ENCODE results near the gene PLK2. TPM values are rescaled to one million over a fixed set of nuclear protein-coding genes. Genes with fewer than 3 reads are reported as not detected.
A peak's percentile ranks its signal among the peaks of the same experiment; 100 is the strongest.

Gene PLK2
- total RNA-seq, 6 experiments from 2014 or later: 9.3 to 54.7 (median 22.8) TPM

DNA sequence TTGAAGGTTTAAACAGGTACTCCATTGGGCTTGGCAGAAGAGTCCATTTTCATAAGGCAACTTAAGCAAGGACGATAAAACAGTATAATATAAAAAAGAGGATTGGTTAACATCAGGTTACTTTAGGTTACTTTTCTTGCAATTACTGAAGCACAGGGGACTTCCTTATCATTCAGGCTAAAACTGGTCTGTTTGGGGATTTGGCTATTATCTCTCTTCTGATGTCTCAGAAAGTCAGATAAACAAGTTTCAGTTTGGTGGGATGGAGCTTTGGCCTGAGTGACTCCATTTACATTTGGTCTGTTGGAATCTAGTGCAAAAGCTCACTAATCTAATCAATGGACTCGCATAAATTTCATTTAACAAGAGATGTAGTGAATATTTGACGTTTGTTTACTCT lies 39.3 kb upstream of the PLK2 start:
- Histone ChIP-seq H3K27ac (no peak overlapping the region), H3K4me3 (no peak overlapping the region), H3K36me3 (no peaks in the 10 kb centered on the region), H3K27me3 (no peaks in the 10 kb centered on the region), H3K9me3 (no peaks in the 10 kb centered on the region), H3K4me1 (no peaks in the 10 kb centered on the region)
- WGBS (ENCODE audit: insufficient coverage, low coverage, low lambda C conversion rate, missing lambda C conversion rate): 44% methylated on average over 3 of the region's 3 CpGs
- TF ChIP-seq POLR2A (IDR thresholded peaks at IDR 0.05): no peak
- TF ChIP-seq, protein P1, sequence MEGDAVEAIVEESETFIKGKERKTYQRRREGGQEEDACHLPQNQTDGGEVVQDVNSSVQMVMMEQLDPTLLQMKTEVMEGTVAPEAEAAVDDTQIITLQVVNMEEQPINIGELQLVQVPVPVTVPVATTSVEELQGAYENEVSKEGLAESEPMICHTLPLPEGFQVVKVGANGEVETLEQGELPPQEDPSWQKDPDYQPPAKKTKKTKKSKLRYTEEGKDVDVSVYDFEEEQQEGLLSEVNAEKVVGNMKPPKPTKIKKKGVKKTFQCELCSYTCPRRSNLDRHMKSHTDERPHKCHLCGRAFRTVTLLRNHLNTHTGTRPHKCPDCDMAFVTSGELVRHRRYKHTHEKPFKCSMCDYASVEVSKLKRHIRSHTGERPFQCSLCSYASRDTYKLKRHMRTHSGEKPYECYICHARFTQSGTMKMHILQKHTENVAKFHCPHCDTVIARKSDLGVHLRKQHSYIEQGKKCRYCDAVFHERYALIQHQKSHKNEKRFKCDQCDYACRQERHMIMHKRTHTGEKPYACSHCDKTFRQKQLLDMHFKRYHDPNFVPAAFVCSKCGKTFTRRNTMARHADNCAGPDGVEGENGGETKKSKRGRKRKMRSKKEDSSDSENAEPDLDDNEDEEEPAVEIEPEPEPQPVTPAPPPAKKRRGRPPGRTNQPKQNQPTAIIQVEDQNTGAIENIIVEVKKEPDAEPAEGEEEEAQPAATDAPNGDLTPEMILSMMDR (IDR thresholded peaks at IDR 0.05): no peak
- intact Hi-C loops (cut with DNase I): loop anchor here in 1 of 2 donors (10.0 kb wide), 1 partner anchor 316 kb away; no protein-coding TSS in a partner anchor
- ATAC-seq (no peak), DNase-seq (no peak)

DNA sequence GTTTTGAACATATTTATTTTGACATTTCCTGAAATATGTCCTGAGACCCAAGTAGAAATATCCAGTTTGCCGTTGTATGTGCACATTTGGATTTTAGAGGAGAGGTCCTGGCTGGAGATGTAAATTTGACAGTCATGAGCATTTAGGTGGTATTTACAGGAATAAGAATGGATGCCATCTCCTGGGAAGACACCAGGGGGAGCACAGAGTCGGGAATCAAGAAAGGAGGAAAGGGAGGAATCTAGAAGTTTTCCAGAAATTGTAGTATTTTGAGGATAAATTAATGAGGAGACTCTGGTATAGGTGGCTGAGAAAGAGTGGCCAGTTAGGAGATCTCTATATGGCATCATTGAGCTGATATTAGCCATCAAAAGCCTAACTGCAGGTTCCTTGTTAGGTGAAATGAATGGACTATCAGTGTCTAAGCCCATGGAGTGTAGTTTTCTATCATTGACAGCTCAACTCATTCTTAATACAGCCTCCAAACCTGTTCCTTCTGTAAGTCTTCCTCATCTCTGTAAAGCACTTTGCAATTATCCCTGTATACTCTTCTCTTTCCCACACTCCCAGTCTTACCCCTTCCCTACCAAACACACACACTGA lies 38.6 kb upstream of the PLK2 start:
- no peak for TF ChIP-seq POLR2A (IDR thresholded peaks at IDR 0.05)
- TF ChIP-seq, protein P1 (IDR thresholded peaks at IDR 0.05): peak; percentile 74 to 92 (median 78)
- Histone ChIP-seq H3K36me3 (no peaks in the 10 kb centered on the region), H3K9me3 (no peaks in the 10 kb centered on the region), H3K4me1 (no peaks in the 10 kb centered on the region), H3K27ac (no peak overlapping the region), H3K27me3 (no peaks in the 10 kb centered on the region), H3K4me3 (no peak overlapping the region)
- 8% methylated on average over 2 of the region's 2 CpGs for WGBS (ENCODE audit: insufficient coverage, low coverage, low lambda C conversion rate, missing lambda C conversion rate)
- ATAC-seq: peak; percentile 68 to 78 (median 75)
- DNase-seq: no peak
- intact Hi-C loops (cut with DNase I): loop anchor here in 1 of 2 donors (10.0 kb wide), 1 partner anchor 316 kb away; no protein-coding TSS in a partner anchor

DNA sequence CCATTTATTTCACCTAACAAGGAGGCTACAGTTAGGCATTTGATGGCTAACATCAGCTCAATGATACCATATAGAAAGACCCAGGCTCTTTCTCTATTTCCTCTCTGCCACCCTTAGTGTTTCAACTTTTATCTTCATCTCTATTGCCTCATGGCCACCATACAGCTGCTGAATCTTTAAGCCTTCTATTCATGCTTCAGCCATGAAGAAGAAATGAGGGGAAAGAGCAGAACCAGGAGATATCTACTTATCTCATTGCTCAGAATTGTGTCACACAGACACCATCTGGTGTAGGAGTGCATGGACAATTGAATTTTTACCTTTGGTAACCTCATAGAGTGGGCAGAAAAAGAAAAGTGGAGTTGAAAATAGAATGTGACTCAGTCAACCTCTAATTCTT lies 38.0 kb upstream of the PLK2 start:
- intact Hi-C loops (cut with DNase I): loop anchor here in 1 of 2 donors (10.0 kb wide), 1 partner anchor 317 kb away; no protein-coding TSS in a partner anchor
- no peaks in the 10 kb centered on the region for H3K9me3 ChIP-seq
- no peaks in the 10 kb centered on the region for H3K27me3 ChIP-seq
- H3K36me3 ChIP-seq: no peaks in the 10 kb centered on the region
- no peak overlapping the region for H3K27ac ChIP-seq
- H3K4me1 ChIP-seq: no peaks in the 10 kb centered on the region
- ATAC-seq: no peak
- no peak for DNase-seq
- no peak for TF ChIP-seq POLR2A (IDR thresholded peaks at IDR 0.05)
- TF ChIP-seq, protein P1 (IDR thresholded peaks at IDR 0.05): no peak
- H3K4me3 ChIP-seq: no peak overlapping the region

DNA sequence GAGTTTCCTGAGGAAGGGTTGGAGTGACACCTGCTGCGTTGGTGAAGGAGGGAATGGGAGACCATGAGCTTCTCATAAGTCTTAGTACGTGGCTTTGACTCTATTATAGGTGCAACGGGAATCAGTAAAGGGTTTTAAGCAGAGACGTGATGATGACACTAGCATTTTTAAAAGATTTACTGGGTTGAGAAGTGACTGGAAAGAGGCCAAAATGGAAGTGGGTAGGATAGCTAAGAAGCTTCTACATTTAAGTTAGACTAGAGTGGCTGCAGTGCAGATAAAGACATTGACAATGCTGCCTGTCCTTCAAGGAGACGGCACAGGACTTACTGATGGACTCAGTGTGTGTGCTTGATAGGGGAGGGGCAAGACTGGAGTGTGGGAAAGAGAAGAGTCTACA lies 37.5 kb upstream of the PLK2 start:
- no peak overlapping the region for H3K27ac ChIP-seq
- no peaks in the 10 kb centered on the region for H3K27me3 ChIP-seq
- no peaks in the 10 kb centered on the region for H3K4me1 ChIP-seq
- intact Hi-C loops (cut with DNase I): loop anchor here in 1 of 2 donors (10.0 kb wide), 1 partner anchor 317 kb away; no protein-coding TSS in a partner anchor
- no peaks in the 10 kb centered on the region for H3K36me3 ChIP-seq
- ATAC-seq (no peak), DNase-seq (no peak)
- H3K9me3 ChIP-seq: no peaks in the 10 kb centered on the region
- TF ChIP-seq POLR2A (IDR thresholded peaks at IDR 0.05): no peak
- TF ChIP-seq, protein P1 (IDR thresholded peaks at IDR 0.05): no peak
- H3K4me3 ChIP-seq: no peak overlapping the region
- 38% methylated on average over 5 of the region's 5 CpGs for WGBS (ENCODE audit: insufficient coverage, low coverage, low lambda C conversion rate, missing lambda C conversion rate)
